Astrocyte of the spinal cord (primary cell): ENCODE results near the gene PYM1.
A peak's percentile ranks its signal among the peaks of the same experiment; 100 is the strongest.

Source experiments
- DNase-seq: peaks from one replicate; pipeline ENCODE4 v3.0.0; 2011; ENCODE audit warnings: low read depth, low spot score
- H3K4me3 ChIP-seq: 2 replicates; pipeline ENCODE4 v1.5.1; 2011; ENCODE audit warnings: low read depth, mild to moderate bottlenecking, low read length, moderate library complexity
- in situ Hi-C: cut with HindIII; loops from 2 replicates; pipeline ENCODE4 v1.10.0; 2017; ENCODE audit warnings: low sequenced_read_pairs
- TF ChIP-seq, protein P1 (sequence below): IDR thresholded peaks from 2 replicates; pipeline ENCODE4 v1.5.1; 2012; ENCODE audit warnings: low read depth, mild to moderate bottlenecking, low read length, inconsistent platforms

Gene PYM1

DNA sequence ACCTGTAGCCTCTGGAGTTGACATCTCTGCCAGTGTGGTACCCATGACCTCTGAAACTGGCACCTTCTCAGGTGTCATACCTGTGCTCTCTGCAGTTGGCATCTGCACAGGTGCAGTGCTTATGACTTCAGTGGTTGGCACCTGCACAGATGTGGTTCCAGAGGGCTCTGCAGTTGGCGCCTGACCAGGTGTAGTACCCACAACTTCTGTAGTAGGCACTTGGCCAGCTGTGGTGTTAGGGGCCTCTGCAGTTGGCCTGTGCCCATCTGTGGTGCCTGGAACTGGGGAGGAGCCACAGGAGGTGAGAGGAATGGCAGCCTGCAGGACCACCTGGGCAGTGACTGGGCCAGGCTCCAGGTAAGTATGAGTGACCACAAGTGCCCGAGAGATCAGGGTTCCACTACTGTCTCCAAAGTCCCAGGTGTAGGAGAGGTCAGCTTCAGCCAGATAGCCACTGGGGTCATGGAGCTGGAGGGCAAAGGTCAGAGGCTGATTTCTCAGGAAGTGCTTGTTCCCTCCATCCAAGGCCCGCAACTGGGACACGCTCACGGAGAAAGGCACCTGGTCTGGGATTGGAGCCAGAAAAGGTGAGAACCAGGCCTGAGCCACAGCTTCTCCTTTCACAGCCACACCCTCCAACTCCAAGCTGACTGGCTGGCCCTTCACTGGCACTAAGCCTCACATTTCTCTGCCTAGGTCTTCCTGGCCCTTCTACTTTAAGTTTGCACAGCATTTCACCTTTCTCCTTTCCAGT is 29.6 kb upstream of the PYM1 start:
- no peak for DNase-seq
- TF ChIP-seq, protein P1, sequence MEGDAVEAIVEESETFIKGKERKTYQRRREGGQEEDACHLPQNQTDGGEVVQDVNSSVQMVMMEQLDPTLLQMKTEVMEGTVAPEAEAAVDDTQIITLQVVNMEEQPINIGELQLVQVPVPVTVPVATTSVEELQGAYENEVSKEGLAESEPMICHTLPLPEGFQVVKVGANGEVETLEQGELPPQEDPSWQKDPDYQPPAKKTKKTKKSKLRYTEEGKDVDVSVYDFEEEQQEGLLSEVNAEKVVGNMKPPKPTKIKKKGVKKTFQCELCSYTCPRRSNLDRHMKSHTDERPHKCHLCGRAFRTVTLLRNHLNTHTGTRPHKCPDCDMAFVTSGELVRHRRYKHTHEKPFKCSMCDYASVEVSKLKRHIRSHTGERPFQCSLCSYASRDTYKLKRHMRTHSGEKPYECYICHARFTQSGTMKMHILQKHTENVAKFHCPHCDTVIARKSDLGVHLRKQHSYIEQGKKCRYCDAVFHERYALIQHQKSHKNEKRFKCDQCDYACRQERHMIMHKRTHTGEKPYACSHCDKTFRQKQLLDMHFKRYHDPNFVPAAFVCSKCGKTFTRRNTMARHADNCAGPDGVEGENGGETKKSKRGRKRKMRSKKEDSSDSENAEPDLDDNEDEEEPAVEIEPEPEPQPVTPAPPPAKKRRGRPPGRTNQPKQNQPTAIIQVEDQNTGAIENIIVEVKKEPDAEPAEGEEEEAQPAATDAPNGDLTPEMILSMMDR: no peak
- H3K4me3 ChIP-seq: no peak overlapping the region
- in situ Hi-C loops: no loop called here

GRCh38 chr12:55955800-55956508 is 28.3 kb upstream of the PYM1 start:
- in situ Hi-C loops: no loop called here
- TF ChIP-seq, protein P1: peak; percentile 50
- DNase-seq: peak; percentile 46
- no peak overlapping the region for H3K4me3 ChIP-seq

DNA sequence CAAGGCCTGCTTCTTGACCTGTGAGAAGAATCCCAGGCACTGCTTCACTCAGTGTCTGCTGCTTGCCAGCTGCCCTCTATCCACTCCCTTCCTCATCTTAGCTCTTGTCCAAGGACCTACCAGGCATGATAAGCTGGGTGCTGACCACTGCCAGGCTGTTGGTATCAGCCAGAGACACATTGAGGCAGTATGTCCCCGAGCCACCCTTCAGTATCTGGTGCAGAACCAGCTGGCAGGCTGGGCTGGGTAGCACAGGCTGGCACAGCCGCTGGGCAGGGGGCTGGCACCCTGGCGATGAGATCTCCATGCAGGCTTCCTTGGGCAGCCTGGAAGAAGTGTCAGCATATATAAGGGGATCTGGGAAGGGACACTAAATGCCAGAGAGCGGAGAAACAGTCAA is 27.6 kb upstream of the PYM1 start:
- DNase-seq: no peak
- in situ Hi-C loops: no loop called here
- TF ChIP-seq, protein P1: no peak
- no peak overlapping the region for H3K4me3 ChIP-seq

DNA sequence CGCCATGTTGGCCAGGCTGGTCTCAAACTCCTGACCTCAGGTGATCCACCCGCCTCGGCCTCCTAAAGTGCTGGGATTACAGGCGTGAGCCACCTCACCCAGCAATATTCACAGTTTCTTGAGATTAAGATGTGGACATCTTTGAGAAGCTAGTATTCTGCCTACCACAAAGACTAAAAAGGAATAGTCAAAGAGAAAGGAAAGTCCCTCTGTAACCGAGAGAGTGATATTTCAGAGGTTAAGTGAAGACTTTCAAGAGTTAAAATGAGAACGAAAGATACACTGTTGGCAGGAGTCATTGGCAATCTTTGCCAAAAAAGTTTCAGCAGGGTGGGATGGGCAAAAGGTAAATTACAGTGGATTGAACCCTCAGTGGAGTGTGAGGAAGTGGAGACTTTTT is 18.9 kb upstream of the PYM1 start:
- H3K4me3 ChIP-seq: no peak overlapping the region
- DNase-seq: no peak
- in situ Hi-C loops: no loop called here
- TF ChIP-seq, protein P1: no peak

- no peak for DNase-seq
- TF ChIP-seq, protein P1: no peak
- in situ Hi-C loops: no loop called here
- no peak overlapping the region for H3K4me3 ChIP-seq
Observed at GRCh38 chr12:55942577-55943136, 15.0 kb upstream of the PYM1 start.

- in situ Hi-C loops: no loop called here
- no peak for DNase-seq
- no peak overlapping the region for H3K4me3 ChIP-seq
- TF ChIP-seq, protein P1: no peak
Observed at GRCh38 chr12:55942055-55942454, 14.4 kb upstream of the PYM1 start.
